DMS114 treated with DMSO at 0.1 percent for 48 hours (cell line): ENCODE results near the gene MEPCE.
"Not testable (repeated sequence)": the region's sequence is repeated elsewhere in the genome, so short reads cannot be mapped to it uniquely, and the experiment has no call there.

Experiments
- DNase-seq: peaks from one replicate; lab custom pipeline; 2025; ENCODE audit not compliant: unreplicated experiment; lab: John Stamatoyannopoulos, UW

MEPCE gene

DNA sequence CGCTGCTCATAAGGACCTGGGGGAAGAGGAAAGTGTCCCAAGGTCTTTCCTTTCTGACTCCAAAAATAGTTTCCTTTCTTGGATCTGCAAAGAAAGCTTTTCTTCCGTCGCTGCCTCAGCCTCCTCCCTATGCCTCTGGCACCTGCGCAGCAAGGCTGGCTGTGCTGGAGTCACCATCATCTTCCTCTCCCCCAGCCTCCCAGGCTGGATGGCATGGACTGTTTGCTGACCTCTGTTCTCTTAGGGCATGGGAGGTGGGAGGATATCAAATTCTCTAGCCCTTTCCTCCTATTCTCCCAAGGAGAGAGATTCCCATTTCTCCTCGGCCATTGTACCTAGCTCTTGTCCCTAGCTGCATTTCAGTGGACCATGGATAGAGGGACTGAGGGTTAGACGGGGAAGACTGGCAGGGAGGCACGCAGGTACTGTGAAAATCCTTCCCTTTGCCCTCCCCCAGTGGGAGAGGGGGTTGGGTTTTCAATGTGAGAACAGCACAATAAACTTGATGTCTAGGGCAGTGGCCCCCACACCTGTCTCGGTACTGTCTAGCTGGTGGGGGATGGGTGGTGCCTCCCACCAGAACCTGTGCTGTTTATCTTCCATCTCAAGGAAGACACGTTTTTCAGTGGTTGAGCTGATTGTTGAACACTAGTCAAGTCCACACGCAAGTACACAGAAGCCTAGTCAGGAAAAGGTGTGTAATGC lies 4.1 kb downstream of the MEPCE start:
- DNase-seq = no peak

DNA sequence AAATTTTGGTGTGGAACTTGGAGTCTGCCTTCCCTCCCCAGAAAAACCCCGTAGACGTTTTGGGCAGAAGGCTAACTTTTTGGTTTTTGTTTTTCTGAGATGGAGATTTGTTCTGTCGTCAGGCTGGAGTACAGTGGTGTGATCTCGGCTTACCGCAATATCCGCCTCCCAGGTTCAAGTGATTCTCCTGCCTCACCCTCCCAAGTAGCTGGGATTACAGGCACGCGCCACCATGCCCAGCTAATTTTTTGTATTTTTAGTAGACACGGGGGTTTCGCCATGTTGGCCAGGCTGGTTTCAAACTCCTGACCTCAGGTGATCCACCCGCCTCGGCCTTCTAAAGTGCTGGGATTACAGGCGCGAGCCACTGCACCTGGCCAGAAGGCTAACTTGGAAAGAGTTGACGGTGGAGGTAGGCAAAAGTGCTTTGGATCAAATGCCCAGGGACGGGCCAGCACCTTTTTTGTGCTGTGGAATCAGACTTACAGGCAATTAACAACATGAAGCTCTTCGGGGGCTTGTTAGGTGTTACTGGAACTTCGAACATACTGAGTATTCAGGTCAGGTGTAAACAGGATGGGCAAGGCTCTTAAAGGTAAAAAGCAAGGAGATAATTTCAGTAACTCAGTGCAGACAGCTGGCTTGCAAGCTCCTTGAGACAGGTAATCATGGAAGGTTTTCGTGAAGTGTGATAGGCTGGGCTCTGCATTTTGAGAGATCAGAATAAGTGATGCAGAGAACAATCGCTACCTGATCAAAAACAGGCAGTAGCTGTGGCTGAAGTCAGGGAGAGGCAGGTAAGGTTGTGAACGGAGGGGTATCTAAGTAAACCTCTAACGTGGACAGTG lies 4.9 kb downstream of the MEPCE start:
- DNase-seq = no peak

DNA sequence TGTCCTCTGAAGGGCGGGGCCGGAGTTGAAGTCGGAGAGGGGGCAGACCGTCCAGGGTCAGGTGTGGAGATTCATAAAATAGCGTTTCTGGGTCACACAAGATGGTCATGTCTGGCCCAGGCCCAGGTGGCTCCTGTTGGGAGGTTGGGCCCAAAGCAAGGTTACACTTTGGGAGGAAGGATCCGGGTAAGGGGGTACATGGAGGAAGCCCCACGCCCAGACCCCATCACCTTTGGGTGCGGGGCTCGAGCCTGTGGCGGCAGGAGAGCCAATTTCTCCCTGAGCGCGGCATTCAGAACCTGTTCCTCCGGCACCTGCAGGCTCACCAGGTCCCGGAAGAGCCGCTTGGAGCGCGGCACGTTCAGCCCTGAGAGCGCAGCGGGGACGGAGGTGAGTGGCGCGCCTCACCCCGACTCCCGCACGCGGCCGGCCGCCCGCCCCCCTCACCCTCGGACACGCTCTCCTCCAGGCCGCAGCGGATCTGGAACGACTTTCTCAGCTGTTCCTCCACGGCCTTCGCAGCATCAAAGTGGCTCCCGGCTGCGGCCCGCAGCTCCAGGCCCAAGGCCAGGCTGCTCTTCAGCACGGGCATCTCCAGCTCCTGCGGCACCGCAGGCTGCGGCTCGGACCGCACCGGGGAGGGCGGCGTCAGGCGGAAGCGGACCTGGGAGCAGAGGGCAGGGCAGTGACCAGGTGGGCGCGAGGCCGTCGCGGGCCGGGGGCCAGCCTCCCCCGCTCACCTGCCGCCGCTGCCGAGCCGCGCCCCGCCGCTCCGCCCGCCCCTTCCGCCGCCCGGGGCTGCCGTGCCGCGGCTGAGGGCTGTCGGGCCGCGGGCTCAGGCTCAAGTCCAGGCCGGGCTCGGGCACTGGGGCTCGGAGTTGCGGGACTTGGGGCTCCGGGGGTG lies 6.0 kb downstream of the MEPCE start:
- no peak for DNase-seq

DNA sequence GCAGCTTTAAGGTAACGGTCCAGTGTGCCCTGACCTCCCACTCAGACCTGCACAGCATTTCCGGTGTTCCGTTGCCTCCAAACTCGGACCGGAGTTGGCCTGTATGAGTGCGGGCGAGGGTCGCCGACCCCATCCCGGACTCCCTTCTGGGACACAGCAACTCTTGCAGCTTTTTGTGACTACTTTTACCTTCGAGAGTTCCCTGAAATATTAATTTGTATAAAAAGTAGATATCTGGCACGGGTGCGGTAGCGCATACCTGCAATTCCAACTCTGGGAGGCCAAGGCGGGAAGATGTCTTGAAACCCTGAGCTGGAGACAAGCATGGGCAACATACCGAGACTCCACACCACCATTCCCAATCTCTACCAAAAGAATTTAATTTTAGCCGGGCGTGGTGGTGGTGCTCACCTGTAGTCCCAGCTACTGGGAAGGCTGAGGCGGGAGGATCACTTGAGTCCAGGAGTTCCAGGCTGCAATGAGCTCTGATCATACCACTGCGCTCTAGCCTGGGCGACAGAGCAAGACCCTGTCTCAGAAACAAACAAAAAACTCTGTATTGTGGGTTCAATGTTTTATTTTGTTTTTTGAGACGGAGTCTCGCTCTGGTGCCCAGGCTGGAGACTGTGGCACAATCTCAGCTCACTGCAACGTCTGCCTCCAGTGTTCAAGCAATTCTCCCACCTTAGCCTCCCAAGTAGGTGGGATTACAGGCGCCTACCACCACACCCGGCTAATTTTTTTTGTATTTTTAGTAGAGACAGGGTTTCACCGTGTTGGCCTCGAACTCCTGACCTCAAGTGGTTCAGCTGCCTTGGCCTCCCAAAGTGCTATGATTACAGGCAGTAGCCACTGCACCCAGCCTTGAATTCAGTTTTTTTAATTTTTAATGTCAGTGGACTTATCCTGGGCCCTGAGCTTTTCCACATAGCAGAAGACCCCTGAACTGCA lies 7.8 kb downstream of the MEPCE start:
- no peak for DNase-seq

DNA sequence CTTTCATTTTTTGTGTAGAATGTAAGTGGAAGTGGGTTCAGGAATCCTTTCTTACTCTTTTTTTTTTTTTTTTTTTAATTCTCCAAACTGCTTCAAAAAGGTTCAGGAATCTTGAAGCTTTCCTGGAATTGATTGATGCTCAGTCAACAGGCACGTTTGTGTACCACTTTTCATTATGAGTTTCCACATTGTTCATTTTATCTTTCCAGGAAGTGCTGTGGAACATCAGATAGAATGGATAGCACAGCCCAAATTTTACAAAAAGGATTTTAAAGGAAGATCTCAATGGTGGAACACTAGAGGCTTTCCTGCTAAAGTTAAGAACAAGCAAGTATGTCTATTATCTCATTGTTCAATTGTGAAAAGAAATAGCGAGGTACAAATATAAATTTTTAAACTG lies 8.5 kb downstream of the MEPCE start:
- no peak for DNase-seq

DNA sequence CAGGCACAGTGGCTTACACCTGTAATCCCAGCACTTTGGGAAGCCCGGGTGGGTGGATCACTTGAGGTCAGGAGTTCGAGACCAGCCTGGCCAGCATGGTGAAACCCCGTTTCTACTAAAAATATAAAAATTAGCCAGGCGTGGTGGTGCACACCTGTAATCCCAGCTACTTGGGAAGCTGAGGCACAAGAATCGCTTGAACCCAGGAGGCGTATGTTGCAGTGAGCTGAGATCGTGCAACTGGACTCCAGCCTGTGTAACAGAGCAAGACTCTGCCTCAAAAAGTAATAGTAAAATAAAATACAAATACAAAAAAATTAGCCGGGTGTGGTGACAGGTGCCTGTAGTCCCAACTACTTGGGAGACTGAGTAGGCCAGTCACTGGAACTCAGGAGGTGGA lies 9.1 kb downstream of the MEPCE start:
- DNase-seq = not testable (repeated sequence)

DNA sequence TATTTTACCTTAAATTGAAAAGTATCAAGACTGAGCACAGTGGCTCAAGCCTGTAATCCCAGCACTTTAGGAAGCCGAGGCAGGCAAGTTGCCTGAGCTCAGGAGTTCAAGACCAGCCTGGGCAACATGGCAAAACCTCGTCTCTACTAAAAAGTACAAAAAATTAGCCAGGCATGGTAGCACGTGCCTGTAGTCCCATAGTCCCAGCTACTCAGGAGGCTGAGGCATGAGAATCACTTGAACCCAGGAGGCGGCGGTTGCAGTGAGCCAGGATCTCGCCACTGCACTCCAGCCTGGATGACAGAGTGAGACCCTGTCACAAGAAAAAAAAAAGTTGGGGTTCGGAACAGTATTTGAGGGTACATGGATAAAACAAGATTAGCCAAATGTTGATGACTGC lies 9.6 kb downstream of the MEPCE start:
- not testable (repeated sequence) for DNase-seq

DNA sequence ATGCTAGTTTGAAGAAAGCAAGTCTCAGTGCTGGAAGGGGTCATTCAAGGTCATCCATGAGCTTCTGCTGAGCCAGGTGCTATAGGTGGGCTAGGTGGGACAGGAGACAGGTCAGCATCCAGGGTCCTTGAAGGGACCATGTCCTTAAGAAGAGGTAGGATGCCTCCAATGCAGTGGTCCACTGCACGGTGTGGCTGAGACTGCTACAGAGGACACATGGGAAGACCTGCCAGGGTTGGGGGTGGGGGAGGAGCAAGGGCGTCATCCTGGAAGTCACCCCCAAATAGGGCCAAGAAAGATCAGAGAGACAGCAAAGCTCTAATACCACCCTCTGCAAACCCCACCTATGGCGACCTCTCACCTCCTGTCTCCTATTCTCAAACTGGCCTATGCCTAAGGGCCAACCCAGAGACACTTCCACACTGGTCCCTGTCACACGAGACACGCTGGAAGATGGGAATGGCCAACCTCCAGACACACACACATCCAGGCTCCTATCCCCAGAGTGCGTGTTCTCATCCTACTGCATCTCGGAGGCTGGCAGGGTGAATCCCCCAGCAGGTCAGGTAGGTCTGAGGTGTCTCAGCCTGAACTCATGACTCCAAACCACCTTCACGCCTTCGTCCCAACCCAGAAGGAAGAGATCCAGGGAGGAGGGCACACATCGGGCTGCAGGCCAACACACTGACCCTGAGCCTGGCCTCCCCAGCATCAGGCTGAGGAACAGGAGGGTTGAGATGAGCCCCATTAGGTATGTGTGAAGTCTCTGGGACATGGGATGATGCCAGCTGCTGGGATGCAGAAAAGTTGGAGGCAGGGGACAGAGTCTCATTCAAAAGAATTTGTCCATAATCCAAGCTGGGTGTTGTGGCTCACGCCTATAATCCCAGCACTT lies 12.3 kb downstream of the MEPCE start:
- DNase-seq = no peak

DNA sequence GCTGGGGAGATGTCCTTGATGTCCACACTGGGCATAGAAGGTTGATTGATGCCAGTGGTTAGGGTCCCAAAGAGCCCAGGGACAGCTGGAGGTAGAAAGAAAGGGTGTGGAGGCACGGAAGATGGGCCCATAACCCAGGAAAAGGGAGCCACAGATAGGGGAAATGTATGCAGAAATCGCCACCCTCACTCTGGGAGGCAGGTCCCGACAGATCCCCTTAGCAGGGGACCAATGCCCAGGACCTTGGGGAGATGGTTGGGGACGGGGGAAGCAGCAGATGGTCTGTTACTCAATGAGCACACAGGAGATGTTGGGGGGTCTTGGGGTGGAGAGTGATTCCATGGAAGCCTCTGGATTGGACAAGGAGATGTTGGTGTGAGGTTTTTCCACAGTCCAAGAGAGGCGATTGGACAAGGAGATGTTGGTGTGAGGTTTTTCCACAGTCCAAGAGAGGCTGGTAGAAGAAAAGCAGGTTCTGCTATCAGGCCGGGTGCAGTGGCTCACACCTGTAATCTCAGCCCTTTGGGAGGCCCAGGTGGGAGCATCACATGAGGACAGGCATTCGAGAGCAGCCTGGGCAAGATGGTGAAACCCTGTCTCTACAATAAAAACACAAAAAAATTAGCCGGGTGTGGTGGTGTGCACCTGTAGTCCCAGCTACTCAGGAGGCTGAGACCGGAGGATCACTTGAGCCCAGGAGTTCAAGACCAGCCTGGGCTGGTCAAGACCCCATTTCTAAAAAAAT lies 13.6 kb downstream of the MEPCE start:
- no peak for DNase-seq

DNA sequence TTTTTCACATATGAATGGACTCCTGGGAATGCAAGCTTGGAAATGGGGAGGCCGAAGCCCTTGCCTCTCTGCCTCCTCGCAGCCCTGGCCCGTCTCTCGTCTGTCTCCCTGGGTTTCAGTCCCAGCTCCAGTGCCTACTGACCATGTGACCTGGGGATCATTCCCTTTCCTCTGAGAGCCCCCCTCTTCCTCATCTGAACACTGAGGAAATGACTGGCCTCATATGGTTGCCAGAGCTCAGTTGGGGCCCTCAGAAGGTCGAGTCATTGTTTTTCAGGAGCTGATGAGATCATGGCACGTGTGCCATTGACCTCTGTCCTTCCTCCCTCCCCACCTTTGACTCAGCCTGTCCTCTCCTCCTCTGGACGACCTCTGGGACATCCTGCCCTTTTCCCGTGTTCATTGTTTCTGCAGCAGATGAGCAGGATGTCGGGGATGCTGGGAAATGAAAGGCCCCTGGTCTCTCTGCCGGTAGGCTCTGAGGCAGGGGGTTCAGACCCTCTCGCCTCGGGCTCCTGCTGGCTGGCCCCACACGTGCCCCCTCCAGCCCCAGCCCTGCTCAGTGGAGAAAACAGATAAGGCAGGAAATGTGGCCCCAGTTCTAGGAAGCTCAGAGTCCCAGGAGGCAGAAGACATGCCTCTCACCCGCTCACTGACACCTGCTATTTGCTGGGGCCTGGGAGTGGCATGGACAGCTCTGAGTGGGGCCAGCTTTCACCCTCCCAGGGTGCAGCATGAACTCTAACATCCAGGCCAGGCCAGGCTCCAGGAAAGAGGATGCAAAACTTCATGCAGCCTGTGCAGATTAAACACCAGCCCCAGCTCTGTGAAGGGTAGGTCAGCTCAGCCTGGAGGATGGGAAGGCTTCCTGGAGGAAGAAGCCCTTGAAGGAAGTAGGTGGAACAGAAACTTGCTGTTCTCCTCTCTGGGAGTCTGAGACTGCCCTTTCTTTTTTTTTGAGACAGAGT lies 15.0 kb downstream of the MEPCE start:
- no peak for DNase-seq

DNA sequence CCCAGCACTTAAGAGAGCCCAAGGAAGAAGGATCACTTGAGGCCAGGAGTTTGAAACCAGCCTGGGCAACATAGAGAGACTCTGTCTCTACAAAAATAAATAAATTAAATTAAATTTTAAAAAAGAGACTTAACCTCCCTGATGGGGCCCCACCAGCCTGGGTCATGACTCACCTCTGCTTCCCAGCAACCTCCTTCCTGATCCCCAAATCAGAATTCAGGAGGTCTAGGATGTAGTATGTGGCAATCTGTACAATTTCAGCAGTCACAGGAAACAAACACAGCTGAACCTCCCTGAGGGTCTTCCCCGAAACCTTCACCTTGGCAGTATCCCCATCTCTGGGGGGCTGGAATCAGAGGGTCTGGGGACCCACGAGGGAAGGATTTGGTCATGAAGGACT lies 16.4 kb downstream of the MEPCE start:
- no peak for DNase-seq

DNA sequence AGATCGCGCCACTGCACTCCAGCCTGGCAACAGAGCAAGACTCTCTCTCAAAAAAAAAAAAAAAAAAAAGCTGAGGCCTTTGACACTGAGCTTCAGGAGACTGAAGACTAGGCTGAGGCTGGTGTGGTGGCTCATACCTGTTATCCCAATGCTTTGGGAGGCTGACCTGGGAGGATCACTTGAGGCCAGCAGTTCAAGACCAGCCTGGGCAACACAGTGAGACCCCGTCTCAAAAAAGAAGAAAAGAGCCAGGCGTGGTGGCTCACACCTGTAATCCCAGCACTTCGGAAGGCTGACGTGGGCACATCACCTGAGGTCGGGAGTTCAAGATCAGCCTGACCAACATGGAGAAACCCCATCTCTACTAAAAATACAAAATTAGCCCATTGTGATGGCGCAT lies 17.7 kb downstream of the MEPCE start:
- DNase-seq = not testable (repeated sequence)

DNA sequence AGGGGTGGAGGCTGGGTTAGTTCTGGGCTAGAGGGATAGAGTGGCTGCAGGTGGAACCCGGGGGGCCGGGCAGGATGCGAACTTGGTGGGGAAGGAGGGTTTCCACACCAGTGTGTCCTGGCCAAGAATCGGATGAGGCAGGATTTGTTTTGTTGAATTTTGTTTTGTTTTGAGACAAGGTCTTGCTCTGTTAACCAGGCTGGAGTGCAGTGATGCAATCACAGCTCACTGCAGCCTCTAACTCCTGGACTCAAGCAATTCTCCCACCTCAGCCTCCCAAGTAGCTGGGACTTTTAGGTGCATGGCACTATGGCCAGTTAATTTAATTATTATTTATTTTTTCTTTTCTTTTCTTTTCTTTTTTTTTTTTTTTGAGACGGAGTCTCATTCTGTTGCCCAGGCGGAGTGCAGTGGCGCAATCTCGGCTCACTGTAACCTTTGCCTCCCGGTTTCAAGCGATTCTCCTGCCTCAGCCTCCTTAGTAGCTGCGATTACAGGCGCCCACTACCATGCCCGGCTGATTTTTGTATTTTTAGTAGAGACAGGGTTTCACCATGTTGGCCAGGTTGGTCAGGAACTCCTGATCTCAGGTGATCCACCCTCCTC lies 19.7 kb downstream of the MEPCE start:
- DNase-seq = no peak

DNA sequence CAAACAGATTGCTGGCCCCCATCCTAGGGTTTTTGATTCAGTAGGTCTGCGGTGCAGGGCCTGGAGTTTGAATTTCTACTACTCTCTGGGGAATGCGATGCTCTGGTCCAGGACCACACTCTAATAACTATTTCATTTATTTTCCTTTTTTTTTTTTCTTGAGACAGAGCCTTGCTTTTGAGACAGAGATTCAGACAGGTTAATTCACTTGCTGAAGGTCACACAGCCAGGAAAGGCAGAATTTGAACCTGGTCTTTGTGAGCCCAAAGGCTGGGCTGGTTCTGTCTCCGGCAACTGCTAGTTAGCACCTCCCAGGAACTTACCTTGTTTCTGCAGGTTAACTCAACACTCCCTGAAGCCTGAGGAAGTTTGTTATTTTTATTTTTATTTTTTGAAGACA lies 22.9 kb downstream of the MEPCE start:
- DNase-seq = no peak

DNA sequence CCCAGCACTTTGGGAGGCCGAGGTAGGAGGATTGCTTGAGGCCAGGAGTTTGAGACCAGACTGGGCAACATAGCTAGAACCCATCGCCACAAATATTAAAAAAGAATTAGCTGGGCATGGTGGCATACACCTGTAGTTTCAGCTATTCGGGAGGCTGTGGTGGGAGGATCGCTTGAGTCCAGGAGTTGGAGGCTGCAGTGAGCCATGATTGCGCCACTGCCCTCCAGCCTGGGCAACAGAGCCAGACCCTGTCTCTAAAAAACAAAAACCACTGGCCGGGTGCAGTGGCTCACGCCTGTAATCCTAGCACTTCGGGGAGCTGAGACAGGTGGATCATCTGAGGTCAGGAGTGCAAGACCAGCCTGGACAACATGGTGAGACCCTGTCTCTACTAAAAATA lies 24.2 kb downstream of the MEPCE start:
- DNase-seq = not testable (repeated sequence)

DNA sequence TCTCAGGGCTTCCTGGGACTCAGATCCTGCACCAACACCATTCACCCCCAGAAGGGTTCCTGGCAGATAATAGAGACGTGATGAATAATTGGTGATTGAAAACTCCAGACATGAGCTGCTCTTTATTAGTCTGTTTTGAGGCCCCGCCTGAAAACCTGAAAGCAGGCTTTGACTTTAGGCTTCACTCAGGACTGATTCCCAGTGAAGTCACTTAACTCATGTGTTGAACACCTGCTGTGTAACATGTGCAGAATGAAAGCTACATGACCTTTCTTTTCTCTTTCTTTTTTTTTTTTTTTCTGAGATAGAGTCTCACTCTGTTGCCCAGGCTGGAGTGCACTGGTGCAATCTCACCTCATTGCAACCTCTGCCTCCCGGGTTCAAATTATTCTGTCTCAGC lies 25.6 kb downstream of the MEPCE start:
- DNase-seq = no peak

DNA sequence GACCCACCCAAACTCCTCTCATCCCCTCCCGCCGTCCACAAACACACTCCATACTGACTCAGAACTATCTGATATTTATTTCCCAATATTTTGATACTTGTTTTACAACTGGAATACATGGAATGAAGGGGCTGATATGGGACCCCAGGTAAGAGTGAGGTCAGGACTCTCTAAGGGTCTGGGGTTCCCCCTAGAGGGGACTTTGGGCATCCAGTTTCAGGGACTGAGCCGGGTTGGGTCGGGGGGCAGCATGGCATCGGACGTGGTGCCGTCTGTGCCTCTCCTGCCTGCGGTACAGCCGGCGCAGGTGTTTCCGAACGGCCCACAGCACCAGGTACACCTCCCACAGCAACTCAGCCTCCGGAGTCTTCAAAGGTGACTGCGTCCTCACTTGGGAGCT lies 26.9 kb downstream of the MEPCE start:
- DNase-seq = no peak
